Psoas muscle (tissue), 8 donors: ENCODE data around the gene ANAPC10. TPM values are rescaled to one million over a fixed set of nuclear protein-coding genes. Genes with fewer than 3 reads are reported as not detected.

ENCODE experiments used
- ATAC-seq, 4 donors: fragments of 200-7000 bp; cut with Tn5 transposase; one replicate each; pipeline ENCODE4 v1.9.1; 2020; ENCODE audit warnings: moderate library complexity in 3 of 4, mild to moderate bottlenecking in 2 of 4
- DNase-seq, 2 donors: peaks; one replicate each; pipeline ENCODE4 v3.0.0-alpha.2; 2020
- H3K27ac ChIP-seq: fragments of 200-600 bp; one replicate; pipeline ENCODE4 v1.8.0; 2022
- H3K27me3 ChIP-seq, 3 donors: fragments of 200-600 bp in 1 of 3; one replicate each; pipeline versions ENCODE4 v1.6.1 to v1.8.0; 2013 to 2022; ENCODE audit warnings: low read length in 2 of 3, mild to moderate bottlenecking in 2 of 3, moderate library complexity in 1 of 3; ENCODE audit not compliant: insufficient read depth in 3 of 3
- H3K36me3 ChIP-seq, 2 donors: fragments of 200-600 bp in 1 of 2; one replicate each; pipeline versions ENCODE4 v1.6.1 to v1.8.0; 2013 to 2022; ENCODE audit warnings: low read depth in 1 of 2, mild to moderate bottlenecking in 1 of 2, moderate library complexity in 1 of 2; ENCODE audit not compliant: insufficient read depth in 1 of 2
- H3K4me1 ChIP-seq: fragments of 200-600 bp; one replicate; pipeline ENCODE4 v1.8.0; 2022
- H3K4me3 ChIP-seq: fragments of 200-600 bp; one replicate; pipeline ENCODE4 v1.8.0; 2022; ENCODE audit warnings: mild to moderate bottlenecking
- H3K9me3 ChIP-seq: fragments of 200-600 bp; one replicate; pipeline ENCODE4 v1.8.0; 2022
- CTCF ChIP-seq: fragments of 200-600 bp; IDR thresholded peaks from one replicate; pipeline ENCODE4 v1.8.0; 2022; ENCODE audit warnings: antibody characterized with exemption
- WGBS, 3 donors: extraction: QIAGEN DNeasy Blood & Tissue Kit; methylation state at CpG; one replicate each; pipeline versions ENCODE4 v1.1.6 to v1.1.7; 2013; 5-methylcytosine and 5-hydroxymethylcytosine counted together
- intact Hi-C, 2 donors: fragments of 100-400 bp; cut with DNase I; formaldehyde crosslinking; loops; one replicate each; pipeline versions ENCODE4 v1.11.0 to v1.14.2; 2022
- polyA plus RNA-seq, 3 donors: library from polyadenylated mRNA; stranded (reverse); fragments of 200-250 nt; gene quantifications; one replicate each; pipeline ENCODE4 v1.2.3, GENCODE V29; 2013
- total RNA-seq, 4 donors: library from RNA; stranded (reverse); fragmentation: NEBNext Ultra II Directional in 2 of 4; extraction: Animal tissue kit (Norgen Biotek cat#: 25700) in 2 of 4; gene quantifications; one replicate each; pipeline versions ENCODE4 v1.2.1 to v1.2.4, GENCODE V29; 2021 to 2023
- donor health status: healthy with polysubstance abuse.
- donor health status: DM: no; HTN: no; CAD: no; lungs with moderate emphysema.
- donor health status: Bipolar disorder and iron deficiency.
- donor health status: healthy.
- donor health status: DM: yes; HTN: yes; CAD: no.
- donor health status: DM: no; HTN: no; CAD: no.
- donor health status: DM: no; HTN: no; CAD: no.
- donor health status: DM: yes; HTN: yes; CAD: no.

The ANAPC10 gene
- total and polyA plus RNA-seq, 7 donors = 16.5 to 26.8 (median 18.0) TPM

GRCh38 chr4:144954230-144954629, 143.8 kb downstream of the ANAPC10 start:
- Histone ChIP-seq H3K4me3 (no peak overlapping the region), H3K27me3 (no peaks in the 10 kb centered on the region), H3K4me1 (no peaks in the 10 kb centered on the region), H3K27ac (no peak overlapping the region), H3K36me3 (no peaks in the 10 kb centered on the region), H3K9me3 (peaks cover 15% of the 10 kb centered on the region)
- intact Hi-C loops = no loop called here
- no peak for TF ChIP-seq CTCF
- no peak for DNase-seq
- 58 to 87% (median 83%) methylated on average over 1 of the region's 1 CpG for WGBS, 3 donors
- no peak for ATAC-seq

- intact Hi-C loops = no loop called here
- no peaks in the 10 kb centered on the region for H3K27me3 ChIP-seq
- DNase-seq = no peak
- TF ChIP-seq CTCF = no peak
- H3K36me3 ChIP-seq = no peaks in the 10 kb centered on the region
- H3K4me1 ChIP-seq = no peaks in the 10 kb centered on the region
- no peak overlapping the region for H3K27ac ChIP-seq
- ATAC-seq = no peak
- WGBS, 3 donors = 86 to 89% (median 89%) methylated on average over 5 of the region's 5 CpGs
- peaks cover 4% of the 10 kb centered on the region for H3K9me3 ChIP-seq
- H3K4me3 ChIP-seq = no peak overlapping the region
These were observed 149.6 kb downstream of the ANAPC10 start for GRCh38 chr4:144948421-144948820.

- Histone ChIP-seq H3K27me3 (no peaks in the 10 kb centered on the region), H3K9me3 (peaks cover 8% of the 10 kb centered on the region), H3K4me3 (no peak overlapping the region), H3K27ac (no peak overlapping the region), H3K36me3 (no peaks in the 10 kb centered on the region), H3K4me1 (no peaks in the 10 kb centered on the region)
- ATAC-seq (no peak), DNase-seq (no peak)
- 84 to 86% (median 84%) methylated on average over 2 of the region's 2 CpGs for WGBS, 3 donors
- intact Hi-C loops = no loop called here
- TF ChIP-seq CTCF = no peak
These were observed 150.0 kb downstream of the ANAPC10 start for GRCh38 chr4:144948009-144948408.

Other genes with a start within 250 kb of the ANAPC10 start
- gene ABCE1, start 115 bp upstream of the ANAPC10 start, total RNA-seq = 10 to 100 TPM; 52.8 to 75.0 (median 63.6) TPM
- gene ABCE1, start 115 bp upstream of the ANAPC10 start, polyA plus RNA-seq = 10 to 100 TPM; 25.9 to 59.8 (median 34.8) TPM
- 10 to 100 TPM; 51.6 to 88.0 (median 56.5) TPM for gene OTUD4, start 82.4 kb upstream of the ANAPC10 start, total RNA-seq
- 10 to 100 TPM; 20.5 to 62.6 (median 22.7) TPM for gene OTUD4, start 82.4 kb upstream of the ANAPC10 start, polyA plus RNA-seq